Vagina (tissue), 2 donors: ENCODE data around the gene PAFAH1B2. TPM values are rescaled to one million over a fixed set of nuclear protein-coding genes. Genes with fewer than 3 reads are reported as not detected.

Experiments used
- DNase-seq, 2 donors: peaks; one replicate each; pipeline ENCODE4 v3.0.0-alpha.2; 2017; ENCODE audit errors: extremely low spot score in 2 of 2
- H3K27ac ChIP-seq: fragments of 200-600 bp; sonication (generic); one replicate; pipeline ENCODE4 v1.5.1; 2019
- H3K27me3 ChIP-seq: fragments of 200-600 bp; sonication (generic); one replicate; pipeline ENCODE4 v1.5.1; 2019
- H3K36me3 ChIP-seq, 2 donors: fragments of 200-600 bp; sonication (generic); one replicate each; pipeline ENCODE4 v1.5.1; 2017 to 2019
- H3K4me1 ChIP-seq: fragments of 200-600 bp; sonication (generic); one replicate; pipeline ENCODE4 v1.5.1; 2019
- H3K4me3 ChIP-seq, 2 donors: fragments of 200-600 bp; sonication (generic); 1 replicate in 1 of 2; 2 replicates in 1 of 2; pipeline ENCODE4 v1.5.1; 2016 to 2019
- H3K9me3 ChIP-seq: fragments of 200-600 bp; sonication (generic); one replicate; pipeline ENCODE4 v1.5.1; 2019
- CTCF ChIP-seq, 3 experiments: fragments of 450-650 bp in 2 of 3; fragments of 200-600 bp in 1 of 3; sonication (generic) in 1 of 3; IDR thresholded peaks; one replicate each; pipeline ENCODE4 v1.5.1; 2017 to 2019; ENCODE audit warnings: antibody characterized with exemption in 3 of 3, mild to moderate bottlenecking in 2 of 3, moderate library complexity in 2 of 3
- POLR2A ChIP-seq, 2 donors: fragments of 450-650 bp; IDR thresholded peaks; one replicate each; pipeline ENCODE4 v1.6.1; 2017; ENCODE audit warnings: antibody characterized with exemption in 2 of 2, mild to moderate bottlenecking in 2 of 2, moderate library complexity in 2 of 2
- POLR2AphosphoS5 ChIP-seq, 2 donors: sonication (generic); formaldehyde crosslinking; IDR thresholded peaks; one replicate each; pipeline ENCODE4 v1.9.0; 2017; ENCODE audit warnings: antibody characterized with exemption in 2 of 2, mild to moderate bottlenecking in 2 of 2, low read depth in 1 of 2; ENCODE audit not compliant: insufficient read depth in 1 of 2
- intact Hi-C: fragments of 100-400 bp; cut with DNase I; formaldehyde crosslinking; loops from one replicate; pipeline ENCODE4 v1.15.1; 2023
- total RNA-seq: library from RNA; depleted of rRNA; stranded (reverse); fragments of >200 nt; gene quantifications from one replicate; pipeline ENCODE4 v1.2.3, GENCODE V29; 2016

Gene PAFAH1B2
- total RNA-seq, 1 donor from 2014 or later, result 68.5 TPM

DNA sequence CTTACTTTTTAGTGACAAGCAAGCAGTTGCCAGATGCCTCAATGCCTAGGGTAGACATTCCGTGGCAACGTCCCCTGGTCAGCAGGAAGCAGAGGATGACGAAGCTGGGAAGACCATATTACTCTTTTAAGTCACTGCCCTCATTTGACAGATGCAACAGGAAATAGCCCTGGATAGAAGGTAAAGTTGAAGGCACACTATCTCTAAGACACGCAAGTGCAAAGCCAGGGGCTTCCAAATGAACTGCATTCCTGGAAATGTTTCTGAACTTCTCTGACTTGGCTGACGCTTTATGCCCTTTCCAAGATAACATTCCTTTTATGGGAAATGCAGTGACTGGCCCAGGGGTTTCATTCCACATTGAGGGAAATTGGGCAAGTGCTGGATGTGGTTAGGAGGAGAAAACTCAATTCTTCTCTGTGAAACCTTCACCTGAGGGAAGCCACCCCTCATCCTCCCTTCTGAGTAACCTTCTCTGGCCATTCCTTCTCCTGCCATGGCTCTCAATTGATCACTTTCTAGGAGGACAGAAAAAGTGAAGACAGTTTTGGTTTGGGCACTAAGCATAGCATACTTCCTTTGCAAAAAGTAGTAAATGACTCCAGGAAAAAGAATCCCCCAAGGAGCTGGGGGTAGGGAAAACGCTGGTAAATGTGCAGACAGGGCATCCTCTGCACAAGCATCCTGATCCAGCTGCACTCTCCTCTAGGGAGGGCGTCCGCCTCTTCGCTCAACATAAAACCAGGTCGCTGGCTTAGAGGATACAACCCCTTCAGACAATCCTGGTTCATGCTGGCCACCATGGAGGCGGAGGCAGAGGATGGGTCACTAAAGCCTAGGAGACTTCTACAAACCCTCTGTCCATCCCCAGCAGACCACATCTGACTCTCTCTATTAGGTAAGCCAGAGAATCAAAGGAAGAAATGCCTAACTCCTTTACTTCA is 73.3 kb downstream of the PAFAH1B2 start:
- intact Hi-C loops, result loop anchor here (2.0 kb wide), 1 partner anchor 19 kb away; the partner anchor contains the start of gene TAGLN
- peaks cover 0 to 52% of the 10 kb centered on the region in 2 donors for H3K36me3 ChIP-seq
- peaks cover 37% of the 10 kb centered on the region for H3K4me1 ChIP-seq

DNA sequence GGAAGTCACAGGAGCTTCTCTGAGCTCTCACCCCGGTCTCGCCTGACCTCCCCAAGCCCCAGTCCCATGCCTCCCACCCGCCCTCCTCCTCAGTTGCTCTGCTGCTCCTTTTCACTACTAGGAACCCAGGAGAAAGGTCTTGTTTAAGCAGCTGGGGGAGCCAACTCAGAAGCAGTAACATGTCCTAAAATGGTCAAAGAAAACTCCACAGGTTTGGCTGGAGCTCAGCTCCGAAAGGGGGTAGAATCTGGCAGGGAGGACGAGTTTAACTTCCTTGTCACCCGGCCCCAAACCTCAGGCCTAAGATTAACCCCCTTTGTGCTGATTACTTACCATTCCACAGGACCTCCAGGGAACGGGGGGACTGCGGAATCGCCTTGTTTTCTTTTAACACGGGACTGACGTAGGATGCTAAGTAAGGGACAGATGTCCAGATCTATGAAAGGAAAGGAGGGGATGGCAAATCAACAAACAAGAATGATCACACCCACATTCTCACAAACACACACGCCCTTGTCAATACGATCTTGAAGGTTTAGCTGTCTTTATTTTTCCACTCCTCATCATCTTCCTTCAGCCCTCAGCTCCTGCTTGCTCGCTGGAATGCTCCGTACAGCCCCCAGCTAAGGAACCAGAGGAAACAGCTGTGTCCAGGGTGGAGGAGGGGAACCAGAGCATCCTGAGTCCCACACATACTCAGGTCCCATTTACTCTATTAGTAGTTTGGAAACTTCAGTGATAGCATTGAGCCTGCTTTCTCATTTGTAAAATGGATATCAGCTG is 74.2 kb downstream of the PAFAH1B2 start:
- no peak for DNase-seq
- Histone ChIP-seq H3K36me3 (peaks cover 0 to 50% of the 10 kb centered on the region in 2 donors), H3K27ac (peak overlapping the region; percentile 81), H3K27me3 (no peaks in the 10 kb centered on the region), H3K4me3 (peak overlapping the region in 1 of 2 donors; percentile 26), H3K9me3 (no peaks in the 10 kb centered on the region), H3K4me1 (peaks cover 46% of the 10 kb centered on the region)
- TF ChIP-seq POLR2AphosphoS5 (IDR thresholded peaks at IDR 0.05; ENCODE audit: insufficient read depth in 1 of 2, low read depth in 1 of 2) (peak in 1 of 2 donors; percentile 36), CTCF (IDR thresholded peaks at IDR 0.05) (no peak), POLR2A (IDR thresholded peaks at IDR 0.05) (no peak)
- intact Hi-C loops, result loop anchor here (2.0 kb wide), 1 partner anchor 20 kb away; the partner anchor contains the start of gene TAGLN

More for the DNA sequence above, 73.3 kb downstream of the PAFAH1B2 start:
- Histone ChIP-seq H3K27me3 (no peaks in the 10 kb centered on the region), H3K27ac (peak overlapping the region; percentile 81), H3K9me3 (no peaks in the 10 kb centered on the region), H3K4me3 (peak overlapping the region in 1 of 2 donors; percentile 26)
- TF ChIP-seq POLR2A (IDR thresholded peaks at IDR 0.05) (no peak), POLR2AphosphoS5 (IDR thresholded peaks at IDR 0.05; ENCODE audit: insufficient read depth in 1 of 2, low read depth in 1 of 2) (no peak), CTCF (IDR thresholded peaks at IDR 0.05) (no peak)
- DNase-seq, result no peak

DNA sequence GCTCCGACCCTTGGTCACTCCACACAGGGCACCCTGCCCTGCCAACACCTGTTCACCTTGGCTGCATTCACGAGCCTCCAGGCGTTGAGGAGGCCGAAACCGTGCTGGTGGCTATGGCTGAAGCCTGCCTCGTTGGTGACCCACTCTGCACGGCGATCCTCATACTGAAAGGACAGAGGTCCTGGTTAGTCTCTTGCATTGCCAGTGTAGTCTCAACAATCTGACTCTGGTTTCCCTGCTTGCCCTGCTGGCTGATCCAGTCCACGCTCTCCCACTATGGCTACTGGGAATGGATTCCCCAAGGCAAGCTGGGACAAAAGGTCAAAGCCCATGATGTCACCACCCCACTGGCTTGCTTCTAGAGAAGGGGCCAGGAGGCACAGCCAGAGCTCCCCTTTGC is 74.9 kb downstream of the PAFAH1B2 start:
- intact Hi-C loops, result loop anchor here (2.0 kb wide), 1 partner anchor 20 kb away; the partner anchor contains the start of gene TAGLN
- DNase-seq, result no peak
- Histone ChIP-seq H3K4me1 (peaks cover 51% of the 10 kb centered on the region), H3K27ac (peak overlapping the region; percentile 81), H3K36me3 (peaks cover 0 to 46% of the 10 kb centered on the region in 2 donors), H3K9me3 (no peaks in the 10 kb centered on the region), H3K27me3 (no peaks in the 10 kb centered on the region), H3K4me3 (no peak overlapping the region)
- TF ChIP-seq CTCF (IDR thresholded peaks at IDR 0.05) (no peak), POLR2A (IDR thresholded peaks at IDR 0.05) (no peak), POLR2AphosphoS5 (IDR thresholded peaks at IDR 0.05; ENCODE audit: insufficient read depth in 1 of 2, low read depth in 1 of 2) (no peak)

DNA sequence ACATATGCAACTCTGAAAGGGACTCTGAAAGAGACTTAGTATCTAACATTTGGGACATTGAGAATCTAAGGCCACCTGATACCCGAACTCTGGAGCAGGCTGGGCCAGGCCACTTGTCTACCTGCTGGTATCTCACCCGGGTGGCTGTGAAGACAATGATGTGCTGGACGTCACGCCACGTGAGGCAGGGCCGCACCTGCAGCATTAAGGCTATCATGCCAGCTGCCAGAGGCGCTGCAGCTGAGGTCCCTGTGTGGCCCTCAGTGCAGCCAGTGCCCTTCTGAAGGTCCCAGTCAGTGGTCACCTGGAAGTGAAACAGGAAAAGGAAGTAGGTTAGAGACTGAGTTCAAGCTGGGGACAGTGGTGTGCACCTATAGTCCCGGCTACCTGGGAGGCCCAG is 75.4 kb downstream of the PAFAH1B2 start:
- DNase-seq, result no peak

More for the DNA sequence above, 75.4 kb downstream of the PAFAH1B2 start:
- Histone ChIP-seq H3K27me3 (no peaks in the 10 kb centered on the region), H3K9me3 (no peaks in the 10 kb centered on the region), H3K27ac (peak overlapping the region; percentile 81), H3K4me3 (no peak overlapping the region), H3K36me3 (peaks cover 0 to 41% of the 10 kb centered on the region in 2 donors), H3K4me1 (peaks cover 51% of the 10 kb centered on the region)
- intact Hi-C loops, result loop anchor here (2.0 kb wide), 1 partner anchor 21 kb away; the partner anchor contains the start of gene TAGLN
- TF ChIP-seq POLR2A (IDR thresholded peaks at IDR 0.05) (no peak), CTCF (IDR thresholded peaks at IDR 0.05) (no peak), POLR2AphosphoS5 (IDR thresholded peaks at IDR 0.05; ENCODE audit: insufficient read depth in 1 of 2, low read depth in 1 of 2) (no peak)
